ENCODE data around the gene TBRG4.

The TBRG4 gene

DNA sequence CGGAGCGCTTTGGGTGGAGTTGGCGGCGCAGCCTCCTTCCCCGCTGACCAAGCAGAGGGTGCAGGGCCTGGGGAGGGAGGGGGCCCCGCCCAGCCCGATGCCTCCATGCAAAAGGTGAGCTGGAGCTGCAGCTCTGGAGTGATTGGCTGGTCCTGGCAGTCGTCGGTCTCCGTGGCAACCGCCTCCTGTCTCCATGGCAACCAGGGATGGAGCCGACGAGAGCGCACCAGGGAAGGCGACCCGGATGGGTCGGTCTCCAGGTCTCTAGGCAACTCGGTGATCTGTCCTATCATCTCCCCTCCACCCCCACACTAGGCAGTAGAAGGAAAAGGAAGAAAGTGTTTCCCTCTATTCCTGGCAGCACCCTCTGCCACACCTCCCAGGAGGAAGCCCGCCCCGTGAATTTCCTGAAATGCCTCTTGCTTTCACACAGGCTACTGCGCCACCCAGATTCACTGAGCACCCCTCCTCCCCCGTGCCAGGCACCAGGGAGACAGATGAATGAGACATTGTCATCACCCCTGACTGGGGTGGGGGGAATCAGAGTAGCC is 22.1 kb downstream of the TBRG4 start:
- DNase-seq (ENCODE audit: low read depth) = no peak

DNA sequence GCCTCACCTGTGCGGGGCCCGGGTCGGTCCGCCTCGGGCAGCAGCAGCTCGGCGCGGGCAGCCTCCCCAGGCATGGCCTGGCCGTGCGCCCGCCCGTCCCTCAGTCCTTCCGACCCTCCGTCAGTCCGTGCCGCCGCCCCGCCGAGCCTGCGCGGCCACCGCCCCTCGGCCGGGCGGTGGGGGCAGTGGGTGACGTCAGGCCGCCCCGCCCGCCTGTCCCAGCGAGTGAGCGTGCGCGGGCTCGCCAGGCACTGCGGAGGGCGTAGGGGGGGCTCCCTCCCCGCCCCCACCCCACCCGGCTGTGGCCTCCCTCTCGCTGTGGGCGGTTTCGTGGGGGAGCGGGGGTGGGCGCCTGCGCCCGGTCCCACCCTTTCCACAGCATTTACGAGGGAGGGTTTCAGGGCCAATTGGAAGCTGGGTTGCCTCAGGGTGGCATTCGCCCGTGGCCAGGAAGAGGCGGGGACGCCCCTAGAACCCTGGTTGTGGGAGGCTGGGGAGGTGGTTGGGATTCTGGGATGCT is 22.6 kb downstream of the TBRG4 start, which contains the start of gene NACAD:
NACAD (minus strand) TSS at position 149 of the 520 bp plus-strand sequence; CDS start at position 74, 75 bp downstream.
- no peak for DNase-seq (ENCODE audit: low read depth)

DNA sequence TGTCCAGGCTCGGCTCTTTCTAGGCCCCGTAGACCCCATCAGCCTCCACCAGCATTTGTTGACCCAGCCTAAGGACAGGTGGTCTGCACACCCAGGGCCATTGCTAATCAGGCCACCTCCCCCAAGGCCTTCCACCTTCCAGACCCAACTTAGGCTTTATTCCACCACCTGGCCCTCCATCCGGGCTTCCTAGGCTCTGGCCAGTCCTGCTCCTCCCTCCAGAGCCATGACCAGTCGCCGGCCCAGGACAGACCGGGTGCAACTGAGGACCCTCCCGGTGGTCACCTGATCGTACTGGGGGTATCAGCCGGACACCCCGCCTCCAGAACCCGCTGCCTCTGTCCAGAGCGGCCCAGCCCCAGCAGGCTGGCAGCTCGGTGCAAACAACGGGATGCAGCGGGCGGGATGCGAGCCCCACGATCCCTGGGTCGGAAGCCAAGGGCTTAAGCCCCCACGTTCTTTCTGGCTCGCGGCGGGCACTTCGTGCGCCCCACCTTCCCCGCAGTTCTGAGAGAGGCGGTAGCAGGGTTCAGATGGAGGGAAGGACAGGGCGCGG is 23.3 kb downstream of the TBRG4 start:
- DNase-seq (ENCODE audit: low read depth) = no peak

DNA sequence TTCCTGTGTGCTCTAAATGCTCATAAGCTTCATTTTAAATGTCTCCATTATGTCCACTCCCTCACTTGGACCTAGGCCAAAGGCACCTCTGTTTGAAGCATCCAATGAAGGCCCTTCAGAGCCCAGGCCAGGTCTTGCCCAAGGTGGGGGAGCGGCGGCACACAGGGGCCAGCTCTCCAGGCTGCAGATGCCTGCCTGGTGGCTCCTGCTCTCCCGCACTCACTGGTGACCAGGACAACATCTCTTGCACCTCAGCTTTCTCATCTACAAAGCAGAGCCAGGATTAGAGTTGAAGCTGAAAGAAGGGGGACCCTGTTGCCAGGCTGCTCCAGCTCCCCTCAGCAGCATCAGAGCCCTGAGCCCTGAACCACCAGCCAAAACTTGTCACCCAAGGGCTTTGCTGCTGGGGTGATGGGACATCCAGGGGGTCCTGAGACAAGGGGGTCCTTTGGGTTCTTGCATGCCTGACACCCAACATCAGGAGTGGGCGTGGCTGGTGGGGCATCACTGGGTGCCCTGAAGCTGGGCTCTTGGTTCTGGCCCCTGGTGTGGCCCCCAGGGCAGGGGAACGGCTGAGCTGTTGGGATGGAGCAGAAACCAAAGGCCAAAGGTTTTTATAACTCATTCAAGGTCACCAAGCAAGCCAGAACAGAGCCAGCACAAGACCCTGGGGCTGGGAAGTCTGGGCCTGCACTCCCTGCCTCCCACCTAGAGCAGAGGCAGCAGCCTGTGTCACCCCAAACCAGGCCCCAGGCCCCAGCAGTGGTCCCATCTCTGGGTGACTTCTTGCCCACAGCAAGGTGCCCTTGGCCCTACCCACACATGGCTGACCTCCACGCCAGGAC is 24.0 kb downstream of the TBRG4 start:
- DNase-seq (ENCODE audit: low read depth) = no peak

DNA sequence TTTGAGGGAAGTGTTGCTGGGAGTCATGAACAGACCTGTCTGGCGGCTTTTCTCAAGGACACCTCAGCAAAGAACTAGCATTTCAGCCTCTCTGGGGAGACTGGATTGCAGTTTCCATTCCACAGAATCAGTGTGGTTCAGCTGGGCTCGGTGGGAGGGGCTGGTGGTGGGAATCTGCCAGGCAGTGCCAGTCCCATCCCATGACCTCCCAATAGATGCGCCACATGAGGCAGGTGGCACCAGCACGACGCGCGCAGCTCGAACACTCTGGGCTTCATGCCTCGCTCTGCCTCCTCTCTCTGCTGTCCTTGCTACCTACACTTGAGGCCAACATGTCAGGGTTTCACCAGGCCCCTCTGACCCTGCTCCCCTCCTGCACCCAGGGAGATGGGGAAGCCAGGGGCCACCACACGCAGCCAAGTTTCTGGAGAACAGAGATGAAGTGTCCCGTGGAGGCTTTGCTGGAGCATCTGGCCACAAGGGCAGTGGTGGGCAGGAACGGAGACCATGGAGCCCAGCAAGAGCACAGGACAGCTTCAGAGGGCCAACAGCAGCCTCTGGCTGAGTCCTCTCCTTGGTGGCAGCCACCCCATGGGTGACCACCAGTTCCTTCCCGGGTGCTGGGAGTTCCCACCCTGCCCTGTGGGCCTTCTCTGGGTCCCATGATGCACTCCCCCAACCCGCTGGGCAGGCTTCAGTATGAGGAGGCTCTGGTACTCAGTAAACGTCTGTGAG is 25.0 kb downstream of the TBRG4 start:
- DNase-seq (ENCODE audit: low read depth) = no peak

DNA sequence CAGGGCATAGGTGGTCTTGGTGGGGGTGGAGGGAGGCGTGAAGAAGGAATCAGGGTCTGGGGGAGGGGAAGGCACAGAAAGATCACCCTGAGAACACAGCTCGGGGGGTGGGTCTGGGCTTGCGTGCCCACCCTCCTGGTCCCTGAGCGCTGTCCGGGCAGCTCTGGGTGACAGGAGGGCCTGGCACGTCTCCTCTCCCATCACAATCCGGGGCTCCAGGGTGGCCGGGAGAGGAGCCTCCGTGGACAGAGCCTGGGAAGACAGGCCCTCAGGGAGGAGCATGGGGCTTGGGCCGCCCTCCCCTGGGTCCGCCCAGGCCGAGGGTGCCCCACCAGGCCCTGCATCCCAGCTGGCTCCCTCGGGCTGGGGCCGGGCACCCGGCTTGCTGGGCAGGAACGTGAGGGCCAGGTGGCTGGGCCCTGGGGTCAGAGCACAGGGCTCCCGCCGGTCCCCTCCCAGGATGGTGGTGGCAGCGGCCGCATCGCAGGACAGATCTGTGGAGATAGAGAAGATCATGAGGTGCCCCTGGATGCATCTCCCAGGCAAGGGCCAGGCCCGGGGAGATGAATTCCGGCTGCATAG is 25.8 kb downstream of the TBRG4 start:
- no peak for DNase-seq (ENCODE audit: low read depth)

DNA sequence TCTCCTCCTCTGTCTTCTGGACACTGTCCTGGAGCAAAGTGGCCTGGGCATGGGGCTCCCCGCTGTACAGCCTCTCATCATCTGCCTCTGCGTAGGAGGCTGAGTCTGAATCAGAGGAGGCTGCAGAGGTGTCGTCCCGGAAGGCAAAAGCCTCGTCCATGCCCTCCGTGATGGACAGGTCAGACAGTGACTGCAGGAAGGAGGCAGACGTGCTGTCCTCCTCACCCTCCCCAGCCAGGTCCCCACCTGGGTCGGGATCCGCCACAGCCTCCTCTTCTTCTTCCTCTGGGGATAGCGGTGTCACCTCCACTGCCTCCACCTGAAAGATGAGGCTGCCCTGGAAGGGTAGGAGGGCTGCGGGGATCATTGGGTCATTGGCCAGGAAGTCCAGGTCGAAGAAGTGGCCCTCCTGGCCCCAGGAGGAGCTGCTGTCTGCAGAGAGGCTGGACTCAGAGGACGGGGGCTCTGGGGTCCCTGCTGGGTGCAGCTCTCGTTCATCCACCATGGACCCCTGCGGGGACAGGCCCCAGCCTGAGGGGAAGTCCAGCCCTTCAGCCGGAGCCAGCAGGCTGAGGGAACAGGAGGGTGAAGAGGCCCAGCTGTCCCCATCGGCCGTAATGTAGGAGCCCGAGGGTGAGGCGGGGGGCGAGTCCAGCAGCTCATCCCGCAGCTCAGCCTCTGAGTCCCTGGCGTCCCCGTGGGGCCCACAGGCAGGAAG is 26.4 kb downstream of the TBRG4 start:
- DNase-seq (ENCODE audit: low read depth) = no peak

DNA sequence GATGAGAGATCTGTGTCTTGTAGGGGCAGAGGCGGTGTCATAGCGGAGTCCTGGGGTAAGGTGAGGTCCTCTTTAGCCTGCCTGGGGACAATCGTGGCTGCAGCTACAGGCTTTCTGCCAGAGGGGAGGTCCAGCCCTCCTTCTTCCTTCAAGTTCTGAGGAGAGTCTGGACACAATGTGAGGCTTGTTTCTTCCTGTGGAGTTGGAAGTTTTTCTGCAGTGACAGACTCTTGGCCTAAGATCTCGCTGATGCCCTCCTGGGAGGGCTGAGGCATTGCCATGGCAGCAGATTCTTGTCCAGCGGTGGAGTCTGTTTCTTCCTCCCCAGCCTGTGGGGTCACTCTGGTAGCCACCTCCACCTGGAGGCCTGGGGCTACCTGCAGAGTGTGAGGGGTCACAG is 27.2 kb downstream of the TBRG4 start:
- no peak for DNase-seq (ENCODE audit: low read depth)

DNA sequence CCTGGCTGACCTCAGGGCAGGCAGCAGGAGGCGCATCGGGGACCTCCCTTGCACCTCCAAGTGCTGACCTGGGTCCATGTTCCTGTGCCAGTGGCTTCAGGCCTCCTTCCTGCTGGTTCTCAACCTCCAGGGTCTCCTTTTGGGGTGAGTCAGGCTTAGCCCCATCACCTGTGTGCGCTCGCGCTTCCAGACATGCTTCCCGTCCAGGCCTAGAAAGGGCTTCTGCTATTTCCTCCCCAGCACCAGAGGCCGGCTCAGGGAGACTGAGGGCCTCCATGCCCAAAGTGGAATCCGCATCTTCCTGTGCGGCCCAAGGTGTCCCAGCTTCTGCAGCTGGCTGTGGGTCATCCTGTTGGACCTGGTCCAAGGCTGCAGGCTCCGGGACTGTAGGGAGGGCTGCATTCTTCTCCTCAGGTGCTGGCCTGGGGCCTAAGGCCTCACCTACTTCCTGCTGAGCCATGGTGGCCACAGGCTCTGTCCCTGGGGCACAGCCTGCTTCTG is 28.6 kb downstream of the TBRG4 start:
- DNase-seq (ENCODE audit: low read depth) = no peak

DNA sequence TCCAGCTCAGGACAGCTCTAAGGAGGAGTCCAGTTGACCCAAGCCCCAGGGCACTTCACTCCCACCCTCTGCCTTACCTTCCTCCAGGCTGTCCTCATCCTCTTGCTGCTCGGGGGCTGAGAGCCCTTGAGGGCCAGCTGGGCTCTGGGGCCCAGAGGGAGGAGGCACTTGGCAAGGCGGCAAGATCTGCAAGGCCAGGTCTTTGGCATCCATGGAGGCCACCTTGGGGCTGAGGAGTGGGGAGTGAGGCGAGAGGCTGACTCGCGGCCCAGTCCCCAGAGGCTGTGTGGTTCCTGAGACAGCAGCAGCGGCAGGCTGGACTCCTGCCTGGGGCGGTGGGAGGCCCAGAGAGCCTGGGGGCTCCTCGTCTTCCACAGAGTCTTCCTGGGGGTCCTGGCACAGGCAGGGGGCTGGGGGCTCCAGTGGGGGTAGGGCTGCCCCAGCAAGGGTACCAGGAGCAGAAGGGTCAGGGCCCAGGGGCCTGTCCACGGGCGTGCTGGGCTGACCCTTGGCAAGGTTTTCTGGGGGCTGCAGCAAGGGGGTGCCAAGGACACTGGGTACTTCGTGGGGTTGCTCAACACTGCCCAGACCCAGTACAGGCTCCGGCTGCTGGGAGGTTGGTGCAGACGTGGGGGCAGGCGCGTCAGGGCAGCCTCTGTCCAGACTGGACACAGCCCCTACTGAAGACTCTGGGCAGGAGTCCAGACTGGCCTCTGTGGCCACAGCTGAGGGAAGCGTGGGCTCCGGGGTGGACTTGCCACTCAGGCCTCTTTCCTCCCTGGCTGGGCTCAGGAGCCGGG is 29.3 kb downstream of the TBRG4 start:
- DNase-seq (ENCODE audit: low read depth) = no peak

DNA sequence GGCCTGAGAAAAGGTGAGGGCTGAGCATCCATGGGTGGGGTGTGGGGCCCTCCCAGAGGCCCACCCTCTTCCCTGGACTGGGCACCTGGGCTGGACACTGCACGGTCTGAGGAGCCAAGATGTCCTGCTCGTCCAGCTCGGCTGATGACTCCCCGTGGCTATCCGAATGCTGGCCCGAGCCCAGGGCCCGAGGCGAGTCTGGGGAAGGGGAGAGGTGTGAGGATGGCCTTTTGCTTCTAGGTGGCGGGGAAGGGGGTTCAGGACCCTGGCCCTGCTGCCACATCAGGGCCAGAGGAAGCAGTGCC is 29.9 kb downstream of the TBRG4 start:
- no peak for DNase-seq (ENCODE audit: low read depth)

DNA sequence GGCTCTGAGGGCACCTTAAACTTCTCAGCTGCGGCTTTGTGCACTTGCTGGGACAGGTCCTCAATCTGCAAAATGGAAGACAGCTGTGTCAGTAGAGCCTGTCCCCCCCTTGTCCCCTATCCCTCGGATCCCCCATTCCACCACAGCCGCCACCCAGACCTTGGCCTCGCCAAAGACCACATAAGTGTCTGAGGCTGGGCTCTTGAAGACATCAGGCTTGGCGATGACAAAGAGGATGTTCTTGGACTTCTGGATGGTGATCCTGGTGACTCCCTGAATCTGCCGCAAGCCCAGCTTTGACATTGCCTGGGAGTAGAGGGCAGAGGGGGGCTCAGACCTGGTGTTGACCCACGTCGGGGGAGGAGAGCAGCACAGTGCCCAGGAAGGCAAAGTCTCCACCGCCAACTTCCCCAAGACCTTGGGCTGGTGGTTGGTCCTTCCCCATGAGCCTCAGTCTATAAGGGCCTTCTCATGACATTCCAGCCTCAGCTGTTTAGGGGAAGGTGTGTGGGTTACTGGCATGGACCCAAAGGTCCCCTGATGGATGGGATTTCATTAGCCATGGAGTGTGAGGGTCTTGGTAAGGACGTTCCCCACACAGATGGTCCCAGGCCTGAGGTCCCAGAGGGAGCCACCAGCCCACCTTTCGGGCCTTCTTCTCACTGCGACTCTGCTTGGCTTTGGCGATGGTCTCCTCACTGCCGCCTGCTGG is 30.4 kb downstream of the TBRG4 start:
- no peak for DNase-seq (ENCODE audit: low read depth)

DNA sequence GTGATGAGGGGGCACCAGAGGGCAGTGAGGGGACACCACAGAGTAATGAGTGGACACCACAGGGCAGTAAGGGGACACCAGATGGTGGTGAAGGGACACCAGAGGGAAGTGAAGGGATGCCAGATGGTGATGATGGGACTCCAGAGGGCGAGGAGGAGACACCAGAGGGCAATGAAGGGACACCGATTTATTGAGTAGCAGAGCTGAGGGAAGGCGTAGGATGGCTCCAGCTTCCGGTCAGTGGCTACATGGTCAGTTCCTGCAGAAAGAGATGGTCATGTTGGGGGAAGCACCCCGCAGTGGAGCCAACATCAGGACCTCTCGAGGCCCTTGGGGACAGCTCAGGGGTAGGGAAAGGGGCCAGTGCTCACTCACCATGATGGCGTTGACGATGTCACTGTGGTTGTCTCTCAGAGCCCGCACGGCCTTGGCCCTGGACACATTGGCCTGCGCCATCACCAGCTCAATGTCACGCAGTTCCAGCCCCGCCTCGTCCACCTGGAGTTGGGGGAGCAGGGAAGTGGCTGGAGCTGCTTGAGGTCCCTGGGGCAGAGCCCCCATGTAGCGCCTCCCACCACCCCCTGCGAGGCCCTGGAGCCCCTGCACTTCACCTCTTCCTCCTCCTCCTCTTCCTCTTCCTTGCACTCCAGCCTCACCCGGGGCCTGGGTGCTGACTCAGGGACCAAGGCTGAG is 31.1 kb downstream of the TBRG4 start:
- DNase-seq (ENCODE audit: low read depth) = no peak

DNA sequence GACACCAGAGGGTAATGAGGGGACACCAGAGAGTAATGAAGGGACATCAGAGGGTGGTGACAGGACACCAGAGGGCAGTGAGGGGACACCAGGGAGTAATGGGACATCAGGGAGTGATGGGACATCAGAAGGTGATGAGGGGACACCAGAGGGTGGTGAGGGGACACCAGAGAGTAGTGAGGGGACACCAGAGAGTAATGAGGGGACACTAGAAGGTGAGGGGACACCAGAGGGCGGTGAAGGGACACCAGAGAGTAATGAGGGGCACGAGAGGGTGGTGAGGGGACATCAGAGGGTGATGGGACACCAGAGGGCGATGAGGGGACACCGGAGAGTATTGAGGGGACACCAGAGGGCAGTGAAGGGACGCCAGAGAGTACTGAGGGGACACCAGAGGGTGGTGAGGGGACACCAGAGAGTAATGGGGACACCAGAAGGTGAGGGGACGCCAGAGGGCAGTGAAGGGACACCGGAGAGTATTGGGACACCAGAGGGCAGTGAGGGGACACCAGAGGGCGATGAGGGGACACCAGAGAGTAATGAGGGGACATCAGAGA is 33.3 kb downstream of the TBRG4 start:
- no peak for DNase-seq (ENCODE audit: low read depth)

DNA sequence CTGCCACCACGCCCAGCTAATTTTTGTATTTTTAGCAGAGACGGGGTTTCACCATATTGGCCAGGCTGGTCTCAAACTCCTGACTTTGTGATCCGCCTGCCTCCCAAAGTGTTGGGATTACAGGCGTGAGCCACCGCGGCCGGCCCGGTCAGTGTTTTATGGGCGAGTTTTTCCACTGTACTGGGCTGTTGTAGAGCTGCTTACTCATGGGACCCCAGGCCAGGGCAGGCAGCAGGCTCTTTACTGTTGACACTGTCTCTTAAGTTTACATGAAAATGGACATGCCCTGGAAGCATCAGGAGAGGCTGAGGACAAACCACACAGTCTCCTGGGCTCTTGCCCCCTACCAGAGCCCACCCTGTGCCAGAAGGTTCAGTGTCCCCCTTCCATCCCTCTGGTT is 33.9 kb downstream of the TBRG4 start:
- no peak for DNase-seq (ENCODE audit: low read depth)

DNA sequence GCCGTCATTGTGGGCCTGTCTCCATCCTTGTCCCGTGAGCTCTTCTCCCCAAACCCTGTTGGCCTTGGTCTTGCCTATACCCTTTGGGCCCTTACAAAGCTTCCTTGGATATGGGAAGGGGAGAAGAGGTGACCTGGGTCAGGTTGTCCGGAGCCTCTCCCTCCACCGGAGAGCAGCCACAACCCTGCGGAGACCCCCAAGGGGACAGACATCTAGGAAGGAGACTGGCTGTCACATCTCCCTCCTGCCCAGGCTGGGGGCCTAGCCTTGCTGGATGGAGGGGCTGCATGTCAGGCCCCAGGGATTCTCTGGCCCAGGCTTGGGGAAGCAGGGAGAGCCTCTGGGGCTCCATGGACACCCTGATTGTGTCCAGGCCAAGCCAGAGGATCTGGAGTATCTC is 34.6 kb downstream of the TBRG4 start:
- DNase-seq (ENCODE audit: low read depth) = no peak

DNA sequence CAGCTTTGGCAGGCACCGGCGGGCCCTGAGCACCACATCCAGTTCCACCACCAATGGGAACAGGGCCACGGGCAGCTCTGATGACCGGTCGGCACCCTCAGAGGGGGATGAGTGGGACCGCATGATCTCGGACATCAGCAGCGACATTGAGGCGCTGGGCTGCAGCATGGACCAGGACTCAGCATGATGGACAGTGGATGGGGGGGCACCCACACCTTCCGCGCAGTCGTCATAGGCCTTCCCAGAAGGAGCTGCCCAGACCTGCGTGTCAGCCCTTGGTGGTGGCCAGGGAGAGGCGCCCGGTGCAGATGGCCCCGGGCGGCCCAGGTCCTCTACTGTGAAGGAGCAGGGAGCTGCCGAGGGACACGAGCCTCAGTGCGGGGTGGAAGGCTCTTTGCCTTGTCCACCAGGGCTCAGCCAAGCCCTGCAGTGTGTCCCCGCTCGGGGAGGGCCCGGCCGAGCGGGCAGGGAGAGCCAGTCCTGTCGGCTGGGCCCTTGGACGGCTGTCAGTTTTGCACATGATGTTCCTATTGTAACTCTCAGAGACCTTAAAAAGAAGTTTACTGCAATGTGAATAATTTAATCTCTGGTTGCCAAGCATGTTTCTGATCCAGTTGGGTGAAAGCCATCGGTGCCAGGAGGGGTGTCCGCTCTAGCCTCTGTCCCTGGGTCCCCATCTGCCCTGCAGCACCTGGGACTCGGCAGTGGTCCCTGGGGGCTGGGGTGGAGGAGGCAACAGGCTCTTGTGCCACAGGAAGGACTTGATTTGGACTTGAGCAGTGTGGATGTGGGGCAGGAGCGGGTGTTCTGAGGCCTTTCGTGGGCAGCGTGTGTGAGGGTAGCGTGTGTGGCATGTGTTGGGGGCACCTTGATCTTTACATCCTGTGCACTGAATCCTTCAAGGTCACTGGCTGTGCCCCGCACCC is 35.4 kb downstream of the TBRG4 start:
- no peak for DNase-seq (ENCODE audit: low read depth)

DNA sequence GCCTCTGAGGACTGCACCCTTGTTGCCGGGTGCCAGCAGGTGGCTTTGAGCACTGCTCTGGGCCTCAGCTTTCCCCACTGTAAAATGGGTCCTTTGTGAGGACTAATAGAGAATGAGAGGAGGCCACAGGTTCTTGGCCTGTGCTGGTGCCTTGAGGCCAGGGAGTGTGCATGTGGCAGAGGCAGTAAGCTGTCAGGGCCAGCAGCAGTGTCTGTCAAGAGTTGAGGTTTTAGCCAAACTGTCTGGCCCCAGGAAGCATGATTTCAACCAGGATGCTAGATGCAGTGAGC is 36.2 kb downstream of the TBRG4 start:
- no peak for DNase-seq (ENCODE audit: low read depth)
